HG03108 (cell line): ENCODE data around the gene KICS2.

Experiments used
- ATAC-seq: cut with Tn5 transposase; IDR thresholded peaks from one replicate; pipeline ENCODE4 v1.9.1; 2021; ENCODE audit warnings: moderate library complexity; ENCODE audit not compliant: unreplicated experiment

KICS2 gene

DNA sequence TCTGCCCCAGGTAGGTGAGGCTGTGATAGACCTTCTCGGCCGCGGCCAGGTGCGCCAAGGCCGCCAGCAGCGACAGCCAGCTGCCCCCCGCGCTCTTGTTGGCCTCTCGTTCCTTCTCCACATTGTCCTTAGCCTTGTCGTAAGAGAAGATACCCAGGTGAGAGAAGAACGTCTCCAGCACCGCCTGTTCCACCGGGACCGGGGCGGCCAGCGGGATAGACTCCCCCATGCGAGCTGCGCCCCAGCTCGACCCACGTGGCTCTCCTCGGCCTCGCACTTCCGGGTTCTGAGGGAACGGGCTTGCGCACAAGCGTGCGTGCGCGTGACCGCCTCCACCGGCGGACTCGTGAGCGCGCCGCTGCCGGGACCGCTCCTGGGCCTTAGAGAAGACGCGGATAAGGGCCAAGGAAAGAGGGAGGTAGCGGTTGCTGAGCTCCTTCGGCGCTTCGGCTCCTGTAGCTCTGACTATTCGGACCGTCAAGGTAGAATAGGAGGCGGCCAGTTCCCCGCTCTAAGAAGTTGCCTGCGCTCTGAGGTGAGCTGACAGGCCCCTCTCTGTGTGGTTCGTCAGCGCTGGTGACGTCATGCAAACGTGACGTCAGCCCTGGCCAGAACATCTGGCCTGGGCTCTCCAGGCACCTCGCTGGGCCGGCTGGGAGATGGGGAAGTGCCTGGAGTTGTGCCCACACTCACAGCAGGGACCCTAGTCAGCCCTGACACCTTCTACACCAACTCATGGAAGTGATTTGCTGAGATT is at the start of gene KICS2:
KICS2 (minus strand) TSS at position 288 of the 757 bp plus-strand sequence; CDS start at position 229, 59 bp downstream.
- ATAC-seq: peak; percentile 92

DNA sequence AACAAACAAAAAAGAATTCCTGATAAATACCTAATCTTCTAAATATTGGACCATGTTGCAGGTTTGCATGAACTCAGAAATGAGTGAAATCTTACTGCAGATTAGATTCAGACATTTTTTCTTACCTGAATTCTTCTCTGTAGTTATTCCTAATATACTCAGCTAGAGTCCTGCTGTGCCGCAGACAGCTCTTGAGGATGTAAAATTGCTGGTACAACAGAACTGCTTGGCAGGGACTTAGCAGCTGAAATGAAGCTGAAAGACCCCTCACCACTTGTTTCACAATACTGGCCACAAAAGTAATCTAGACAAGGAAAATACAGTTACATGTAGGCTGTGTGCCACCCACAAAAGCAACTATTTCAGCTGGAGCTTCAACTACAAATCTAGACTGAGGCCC is 48.3 kb upstream of the KICS2 start:
- ATAC-seq: no peak

DNA sequence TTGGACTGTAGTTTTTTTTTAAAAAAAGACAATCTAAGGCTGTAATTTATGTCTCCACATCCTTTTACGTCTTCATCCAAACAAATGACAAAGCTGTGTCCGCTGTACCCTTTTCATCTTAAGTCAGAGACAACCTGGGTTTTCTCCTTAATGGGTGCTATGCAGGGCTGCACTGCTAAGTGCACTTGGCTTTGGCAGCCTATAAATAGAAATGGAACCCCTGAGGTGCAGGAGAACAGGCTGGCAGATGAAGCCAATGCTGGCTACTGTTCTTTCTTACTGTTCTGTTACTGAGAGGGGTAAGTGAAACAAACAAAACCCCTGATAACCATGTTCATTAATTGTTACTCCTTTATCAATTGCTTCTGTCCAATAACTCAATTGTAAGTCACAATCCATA is 47.1 kb upstream of the KICS2 start:
- ATAC-seq: no peak

DNA sequence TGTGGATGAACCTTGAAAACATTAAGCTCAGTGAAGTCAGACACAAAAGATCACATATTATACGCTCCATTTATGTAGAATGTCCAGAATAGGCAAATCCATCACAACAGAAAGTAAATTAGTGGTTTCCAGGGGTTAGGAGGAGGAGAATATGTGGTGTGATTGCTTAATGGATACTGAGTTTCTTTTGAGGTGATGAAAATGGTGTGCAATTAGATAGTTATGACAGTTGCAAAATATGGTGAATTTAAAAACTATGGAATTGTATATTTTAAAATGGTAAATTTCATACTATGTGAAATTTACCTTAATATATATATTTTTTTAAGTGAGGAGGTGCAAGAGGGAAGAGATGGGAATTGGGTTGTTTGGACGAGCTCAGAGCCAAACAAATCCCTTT is 46.3 kb upstream of the KICS2 start:
- no peak for ATAC-seq

GRCh38 chr12:64265839-64266238 is 43.7 kb upstream of the KICS2 start:
- no peak for ATAC-seq

GRCh38 chr12:64261813-64262212 is 39.7 kb upstream of the KICS2 start:
- ATAC-seq: no peak

DNA sequence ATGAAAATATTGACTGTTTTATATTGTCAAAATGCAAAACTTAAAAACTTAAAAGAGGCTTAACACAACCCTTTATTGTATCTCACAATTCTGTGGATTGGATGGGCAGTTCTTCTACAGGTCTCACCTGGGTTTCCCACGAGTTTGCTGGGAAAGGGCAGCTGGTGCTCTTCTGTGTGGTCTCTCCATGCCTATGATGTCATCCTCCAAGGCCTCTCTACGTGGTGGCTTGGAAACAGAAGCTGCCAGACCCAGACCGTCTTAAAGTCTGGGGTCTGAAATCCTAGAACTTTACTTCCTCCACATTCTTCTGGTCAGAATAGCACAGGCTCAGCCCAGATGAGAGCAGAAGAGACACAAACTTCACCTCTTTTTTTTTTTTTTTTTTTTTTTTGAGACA is 36.5 kb upstream of the KICS2 start:
- ATAC-seq: no peak

DNA sequence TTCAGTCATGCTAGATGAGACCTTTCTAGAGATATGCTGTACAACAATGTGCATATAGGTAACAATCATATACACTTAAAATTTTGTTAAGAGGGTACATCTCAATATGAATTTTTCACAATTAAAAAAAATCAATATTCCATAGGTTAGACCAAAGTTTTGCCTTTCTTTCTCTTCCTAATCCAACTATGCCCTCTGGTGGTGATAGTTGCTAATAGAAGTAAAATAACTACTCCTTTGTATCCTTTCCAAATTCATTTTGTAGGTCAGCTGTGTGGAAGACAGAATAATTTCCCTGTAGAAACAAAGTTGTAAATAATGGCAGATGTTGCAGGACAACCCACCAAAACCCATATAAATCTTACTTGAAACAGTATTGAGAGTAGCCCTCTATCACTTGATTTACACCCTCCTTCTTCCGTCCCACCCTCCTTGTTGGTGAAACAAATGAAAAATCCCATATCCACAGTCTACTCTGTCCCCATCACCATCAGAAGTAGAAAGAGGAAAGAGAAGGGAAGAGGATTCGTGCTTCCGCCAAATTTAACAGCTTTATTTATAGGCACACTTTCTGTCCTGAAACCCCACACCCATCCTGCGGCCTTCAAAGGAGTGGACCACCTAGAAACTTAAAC is 34.2 kb upstream of the KICS2 start:
- ATAC-seq: no peak

- no peak for ATAC-seq
Measured at GRCh38 chr12:64255249-64255648, 33.2 kb upstream of the KICS2 start.

- no peak for ATAC-seq
Measured at GRCh38 chr12:64253356-64253755, 31.3 kb upstream of the KICS2 start.

GRCh38 chr12:64252681-64253080 is 30.6 kb upstream of the KICS2 start:
- ATAC-seq: no peak

DNA sequence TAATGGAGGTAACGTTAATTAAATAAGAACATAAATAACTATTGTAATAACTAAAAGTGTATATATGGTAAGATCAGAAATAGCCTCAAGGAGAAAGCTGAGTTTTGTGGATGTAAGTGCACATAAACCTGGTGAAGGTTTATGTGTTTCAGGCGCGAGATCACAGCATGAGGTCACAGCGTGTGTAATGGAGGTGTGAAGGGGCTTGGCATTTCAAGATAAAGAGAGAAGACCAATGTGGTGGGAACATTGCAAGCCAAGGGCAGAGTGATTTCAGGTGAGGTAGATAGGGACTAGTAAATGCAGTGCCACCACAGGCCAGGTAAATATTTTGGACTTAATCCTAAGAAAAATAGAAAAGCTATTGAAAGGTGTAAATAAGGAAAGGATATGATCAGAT is 21.7 kb upstream of the KICS2 start:
- ATAC-seq: no peak

- ATAC-seq: no peak
Measured at GRCh38 chr12:64240781-64241180, 18.7 kb upstream of the KICS2 start.

DNA sequence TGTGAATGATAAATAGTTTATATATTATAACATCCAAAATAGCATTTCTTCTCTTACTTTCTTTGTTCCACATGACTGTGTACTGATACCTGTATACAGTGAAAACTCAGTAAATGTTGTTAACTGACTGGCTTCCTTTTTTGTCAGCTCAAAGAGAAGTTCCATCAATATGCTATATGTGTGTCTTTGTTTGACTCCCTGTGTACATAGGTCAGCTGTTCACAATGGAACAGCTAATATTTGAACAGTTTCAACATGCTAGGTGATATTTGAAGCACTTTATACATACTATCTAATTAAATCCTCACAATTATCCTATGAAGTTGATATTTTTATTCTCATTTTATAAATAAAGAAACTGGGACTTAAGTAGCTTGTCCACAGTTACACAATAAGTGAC is 15.3 kb upstream of the KICS2 start:
- ATAC-seq: no peak

GRCh38 chr12:64236549-64236948 is 14.5 kb upstream of the KICS2 start:
- ATAC-seq: no peak

- no peak for ATAC-seq
Measured at GRCh38 chr12:64232196-64232595, 10.1 kb upstream of the KICS2 start.

DNA sequence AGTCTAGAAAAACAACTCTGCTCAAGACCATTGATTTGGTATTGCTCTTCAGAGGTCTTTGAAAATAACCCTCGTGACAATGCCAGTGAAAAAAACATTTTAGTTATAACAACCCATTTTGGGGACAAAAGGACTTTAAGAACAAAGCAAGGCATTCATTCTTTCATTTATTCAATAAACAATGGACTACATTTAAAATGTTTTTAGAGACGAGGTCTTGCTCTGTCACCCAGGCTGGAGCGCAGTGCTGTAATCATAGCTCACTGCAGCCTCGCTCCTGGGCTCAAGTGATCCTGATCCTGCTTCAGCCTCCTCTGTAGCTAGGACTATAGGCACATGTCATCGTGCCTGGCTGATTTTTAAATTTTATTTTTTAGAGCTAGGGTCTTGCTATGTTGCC is 7.7 kb upstream of the KICS2 start:
- ATAC-seq: no peak

DNA sequence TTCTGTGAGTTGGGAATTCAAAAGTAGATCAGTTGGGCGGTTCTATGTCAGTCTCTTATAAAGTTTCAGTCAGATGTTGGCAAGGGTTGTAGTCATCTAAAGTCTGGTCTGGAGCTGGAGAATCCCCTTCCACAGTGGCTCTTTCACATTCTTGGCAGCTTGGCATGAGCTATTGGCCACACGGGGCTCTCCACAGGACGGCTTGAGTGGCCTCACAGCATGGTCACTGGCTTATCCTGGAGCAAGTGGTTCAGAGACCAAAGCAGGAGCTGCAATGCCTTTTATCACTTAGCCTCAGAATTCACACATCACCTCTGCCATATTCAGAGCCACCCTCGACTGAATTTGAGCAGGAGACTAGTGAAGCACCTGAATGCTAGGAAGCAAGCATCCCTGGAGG is 7.1 kb upstream of the KICS2 start:
- no peak for ATAC-seq

GRCh38 chr12:64225626-64226025 is 3.5 kb upstream of the KICS2 start:
- no peak for ATAC-seq

GRCh38 chr12:64221651-64222008 is 466 bp downstream of the KICS2 start:
- ATAC-seq: peak; percentile 21

DNA sequence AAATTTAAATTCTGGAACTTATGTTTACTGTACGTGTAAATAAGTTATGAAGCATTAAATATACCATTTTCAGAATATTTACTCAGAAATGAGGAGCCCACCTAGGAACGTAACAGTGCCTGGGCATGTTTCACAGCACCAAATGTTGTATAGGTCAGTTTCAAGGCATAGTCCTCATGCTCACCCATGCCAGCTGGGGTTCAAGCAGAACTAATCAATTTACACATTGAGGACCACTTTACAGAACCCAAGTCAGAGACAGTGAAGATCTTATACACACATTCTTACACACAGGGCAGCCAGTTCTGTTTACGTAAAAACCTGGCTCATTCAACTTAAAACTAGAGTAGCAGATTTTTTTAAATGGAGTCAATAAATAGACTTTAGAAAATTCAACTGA is 2.0 kb downstream of the KICS2 start:
- ATAC-seq: no peak

GRCh38 chr12:64219145-64219544 is 3.0 kb downstream of the KICS2 start:
- no peak for ATAC-seq

GRCh38 chr12:64218597-64218996 is 3.5 kb downstream of the KICS2 start:
- ATAC-seq: no peak
